Measurements from ENCODE around the gene ENGASE.

ENGASE gene

GRCh38 chr17:79039171-79039570 lies 35.5 kb upstream of the ENGASE start:
- DNase-seq: no peak

- DNase-seq: no peak
Observed at GRCh38 chr17:79039886-79040285, 34.7 kb upstream of the ENGASE start.

- DNase-seq: no peak
Observed at GRCh38 chr17:79041041-79041570, 33.5 kb upstream of the ENGASE start.

GRCh38 chr17:79041723-79042420 lies 32.8 kb upstream of the ENGASE start:
- no peak for DNase-seq

GRCh38 chr17:79042421-79043190 lies 32.0 kb upstream of the ENGASE start:
- DNase-seq: no peak

GRCh38 chr17:79043191-79043930 lies 31.3 kb upstream of the ENGASE start:
- no peak for DNase-seq

GRCh38 chr17:79043931-79044320 lies 30.7 kb upstream of the ENGASE start:
- DNase-seq: no peak

- no peak for DNase-seq
Observed at GRCh38 chr17:79044462-79044861, 30.2 kb upstream of the ENGASE start.

GRCh38 chr17:79045001-79045729 lies 29.5 kb upstream of the ENGASE start:
- DNase-seq: no peak

GRCh38 chr17:79045842-79046196 lies 28.8 kb upstream of the ENGASE start:
- no peak for DNase-seq

GRCh38 chr17:79046197-79046915 lies 28.3 kb upstream of the ENGASE start:
- DNase-seq: no peak

GRCh38 chr17:79046916-79047280 lies 27.7 kb upstream of the ENGASE start:
- DNase-seq: no peak

- DNase-seq: no peak
Observed at GRCh38 chr17:79047291-79047920, 27.2 kb upstream of the ENGASE start.

GRCh38 chr17:79047923-79048825 lies 26.4 kb upstream of the ENGASE start:
- no peak for DNase-seq

- DNase-seq: no peak
Observed at GRCh38 chr17:79048826-79049755, 25.5 kb upstream of the ENGASE start.

GRCh38 chr17:79049821-79050220 lies 24.8 kb upstream of the ENGASE start:
- DNase-seq: no peak

GRCh38 chr17:79050551-79050950 lies 24.1 kb upstream of the ENGASE start:
- no peak for DNase-seq

GRCh38 chr17:79051306-79051705 lies 23.3 kb upstream of the ENGASE start:
- DNase-seq: no peak

GRCh38 chr17:79052131-79052530 lies 22.5 kb upstream of the ENGASE start:
- DNase-seq: no peak

All from cortex of kidney (tissue), 1 donor.